Endothelial cell of umbilical vein (primary cell): Measurements from ENCODE around the gene MCF2L. TPM values are rescaled to one million over a fixed set of nuclear protein-coding genes. Genes with fewer than 3 reads are reported as not detected.

Source experiments
- BruUV-seq: library from RNA; stranded (reverse); fragments of 400-500 nt; replicated peaks from 2 replicates; lab custom pipeline; 2021; lab: Mats Ljungman, UMichigan
- CTCF ChIA-PET: fragments of 300-600, 350-600 bp; sonication (Branson Sonifier 250); formaldehyde crosslinking; loops from one replicate; lab custom pipeline; 2021; ENCODE audit warnings: antibody characterized with exemption, inconsistent platforms; lab: Charles Lee
- POLR2A ChIA-PET: fragments of 300-600, 350-600 bp; sonication (Branson Sonifier 250); formaldehyde crosslinking; loops from one replicate; lab custom pipeline; 2021; ENCODE audit warnings: antibody characterized with exemption, inconsistent platforms; lab: Charles Lee
- DNase-seq: peaks from one replicate; pipeline ENCODE4 v3.0.0-alpha.2; 2011; ENCODE audit warnings: low read depth, low spot score
- FAIRE-seq: peaks from 2 replicates; lab custom pipeline; 2011; peaks lifted over from hg19 to GRCh38; lab: Jason Lieb, UNC
- H2AFZ ChIP-seq: 2 replicates; pipeline ENCODE4 v1.6.0; 2012; ENCODE audit warnings: low read depth, low read length, control low read depth, inconsistent platforms
- H3K27ac ChIP-seq: 2 replicates; pipeline ENCODE4 v1.5.1; 2011; ENCODE audit warnings: low read depth, mild to moderate bottlenecking, control low read depth, low read length, moderate library complexity; ENCODE audit not compliant: insufficient read depth
- H3K27me3 ChIP-seq, 2 experiments: 2 replicates each; pipeline versions ENCODE4 v1.6.0 to v1.6.1; 2011; ENCODE audit warnings: low read length in 2 of 2, mixed read lengths in 1 of 2; ENCODE audit not compliant: control insufficient read depth in 2 of 2, insufficient read depth in 2 of 2
- H3K36me3 ChIP-seq, 2 experiments: 2 replicates in 1 of 2; 3 replicates in 1 of 2; pipeline ENCODE4 v1.5.1; 2011; ENCODE audit warnings: low read length in 2 of 2, mild to moderate bottlenecking in 1 of 2, moderate library complexity in 1 of 2; ENCODE audit not compliant: control insufficient read depth in 2 of 2, insufficient read depth in 2 of 2; ENCODE audit errors: extremely low read depth in 1 of 2
- H3K4me1 ChIP-seq: 3 replicates; pipeline ENCODE4 v1.5.1; 2011; ENCODE audit warnings: mild to moderate bottlenecking, low read length; ENCODE audit not compliant: control insufficient read depth, insufficient read depth; ENCODE audit errors: extremely low read depth
- H3K4me2 ChIP-seq: 2 replicates; pipeline ENCODE4 v1.6.1; 2011; ENCODE audit warnings: low read length, control low read depth, mixed read lengths; ENCODE audit not compliant: insufficient read depth
- H3K4me3 ChIP-seq, 3 experiments: fragments of 200-600 bp in 1 of 3; sonication (generic), shearing (Covaris generic) in 1 of 3; replicated peaks in 1 of 3; 2 replicates each; pipeline ENCODE4 v1.5.1; 2011 to 2016; ENCODE audit warnings: control low read depth in 3 of 3, low read length in 3 of 3, mild to moderate bottlenecking in 2 of 3, inconsistent platforms in 1 of 3, low read depth in 1 of 3, moderate library complexity in 1 of 3; ENCODE audit not compliant: insufficient read depth in 1 of 3
- H3K79me2 ChIP-seq: 2 replicates; pipeline ENCODE4 v1.6.0; 2012; ENCODE audit warnings: low read length, inconsistent platforms; ENCODE audit not compliant: control insufficient read depth, insufficient read depth
- H3K9ac ChIP-seq: replicated peaks from 2 replicates; pipeline ENCODE3; 2011; ENCODE audit warnings: low read length, control low read depth; ENCODE audit not compliant: insufficient read depth; ENCODE audit errors: extremely low read depth
- H3K9me1 ChIP-seq: replicated peaks from 3 replicates; pipeline ENCODE4 v1.6.0; 2011; ENCODE audit warnings: mild to moderate bottlenecking, low read length; ENCODE audit not compliant: control insufficient read depth, insufficient read depth; ENCODE audit errors: extremely low read depth
- H3K9me3 ChIP-seq: replicated peaks from 2 replicates; pipeline ENCODE4 v1.5.1; 2012; ENCODE audit warnings: low read length, inconsistent platforms; ENCODE audit not compliant: control insufficient read depth, insufficient read depth
- H4K20me1 ChIP-seq: replicated peaks from 2 replicates; pipeline ENCODE3; 2011; ENCODE audit warnings: mild to moderate bottlenecking, low read length; ENCODE audit not compliant: control insufficient read depth, insufficient read depth; ENCODE audit errors: extremely low read depth
- CTCF ChIP-seq, 2 donors: IDR thresholded peaks; 1 replicate in 1 of 2; 2 replicates in 1 of 2; pipeline ENCODE4 v1.5.1; 2011; ENCODE audit warnings: low read length in 2 of 2, mild to moderate bottlenecking in 2 of 2, moderate library complexity in 2 of 2, control low read depth in 1 of 2, inconsistent platforms in 1 of 2, low read depth in 1 of 2; ENCODE audit not compliant: insufficient read depth in 1 of 2; ENCODE audit errors: extremely low read depth in 1 of 2
- EZH2 ChIP-seq: IDR thresholded peaks from 2 replicates; pipeline ENCODE4 v1.6.1; 2012; ENCODE audit warnings: borderline replicate concordance, low read depth, mild to moderate bottlenecking, moderate library complexity, low read length, inconsistent platforms; ENCODE audit not compliant: severe bottlenecking
- FOS ChIP-seq: IDR thresholded peaks from 2 replicates; pipeline ENCODE4 v1.6.1; 2011; ENCODE audit warnings: mild to moderate bottlenecking, low read length, moderate library complexity, borderline replicate concordance; ENCODE audit not compliant: insufficient read depth
- GATA2 ChIP-seq: IDR thresholded peaks from 2 replicates; pipeline ENCODE4 v1.7.0; 2011; ENCODE audit warnings: low read depth, mild to moderate bottlenecking, moderate library complexity, mixed read lengths, low read length; ENCODE audit not compliant: insufficient read length, insufficient read depth
- JUN ChIP-seq: IDR thresholded peaks from 2 replicates; pipeline ENCODE4 v1.6.1; 2011; ENCODE audit warnings: borderline replicate concordance, low read depth; ENCODE audit not compliant: insufficient read length, insufficient read depth
- MAX ChIP-seq: IDR thresholded peaks from 2 replicates; pipeline ENCODE4 v1.6.1; 2011; ENCODE audit not compliant: insufficient read depth, insufficient read length
- MYC ChIP-seq: IDR thresholded peaks from one replicate; pipeline ENCODE4 v1.6.1; 2011; ENCODE audit warnings: mild to moderate bottlenecking, low read depth, low read length
- POLR2A ChIP-seq: IDR thresholded peaks from 2 replicates; pipeline ENCODE4 v1.6.1; 2012; ENCODE audit warnings: low read depth, mild to moderate bottlenecking, control low read depth, low read length
- POLR2AphosphoS5 ChIP-seq: IDR thresholded peaks from 2 replicates; pipeline ENCODE4 v1.6.1; 2012; ENCODE audit warnings: low read depth, mild to moderate bottlenecking, control low read depth, low read length, moderate library complexity; ENCODE audit not compliant: insufficient read depth
- dilution Hi-C: fragments of 300-500 bp; cut with MboI; formaldehyde crosslinking; loops from one replicate; pipeline ENCODE4 v1.15.0; 2019; ENCODE audit warnings: low sequenced_read_pairs; ENCODE audit not compliant: extremely low pct_ligation_motif_present
- intact Hi-C: fragments of 100-400 bp; cut with micrococcal nuclease; formaldehyde crosslinking; loops from one replicate; pipeline ENCODE4 v1.10.0; 2022
- polyA plus RNA-seq, 4 experiments: library from polyadenylated mRNA; depleted of rRNA in 3 of 4; stranded (reverse) in 3 of 4; unstranded in 1 of 4; fragments of >200 nt; gene quantifications; 2 replicates each; pipeline versions ENCODE4 v1.2.1 to v1.2.3, GENCODE V29; 2011 to 2012; ENCODE audit warnings: missing spikeins in 1 of 4
- total RNA-seq: library from RNA; stranded (reverse); gene quantifications from 2 replicates; pipeline ENCODE4 v1.2.3, GENCODE V29; 2021

MCF2L gene
- total and polyA plus RNA-seq, 2 donors (not counting 3 experiments of a cell fraction or from before 2014, with no cell fraction given): 0.33 to 0.58 TPM

GRCh38 chr13:112985803-112986408, 16.9 kb downstream of the MCF2L start:
- CTCF ChIA-PET: interaction anchor here (1.1 kb wide), 1 partner anchor 43 kb away, joined by 5 read pairs; no protein-coding TSS in a partner anchor
- Histone ChIP-seq H3K4me1 (no peaks in the 10 kb centered on the region), H3K79me2 (no peaks in the 10 kb centered on the region), H3K9ac (no peak overlapping the region), H3K27me3 (no peaks in the 10 kb centered on the region), H3K27ac (no peak overlapping the region), H3K9me3 (no peaks in the 10 kb centered on the region), H2AFZ (no peak overlapping the region), H3K36me3 (no peaks in the 10 kb centered on the region), H3K4me2 (no peak overlapping the region), H3K4me3 (no peak overlapping the region), H3K9me1 (no peaks in the 10 kb centered on the region), H4K20me1 (no peaks in the 10 kb centered on the region)
- TF ChIP-seq POLR2A: no peak
- no peak for TF ChIP-seq GATA2
- TF ChIP-seq MYC: no peak
- no peak for TF ChIP-seq FOS
- TF ChIP-seq EZH2: no peak
- TF ChIP-seq MAX: no peak
- no peak for TF ChIP-seq CTCF (IDR thresholded peaks at IDR 0.05; ENCODE audit: extremely low read depth in 1 of 2, insufficient read depth in 1 of 2, low read depth in 1 of 2, low read length in 2 of 2)
- TF ChIP-seq POLR2AphosphoS5: no peak
- TF ChIP-seq JUN: no peak
- intact Hi-C loops: no loop called here
- DNase-seq: no peak
- no TSS peak for BruUV-seq
- no peak for FAIRE-seq
- dilution Hi-C loops: no loop called here
- POLR2A ChIA-PET: no interaction called here
